ENCODE measurements around the gene HLCS.
A peak's percentile ranks its signal among the peaks of the same experiment; 100 is the strongest.
"Not testable (repeated sequence)": the region's sequence is repeated elsewhere in the genome, so short reads cannot be mapped to it uniquely, and the experiment has no call there.

The HLCS gene

GRCh38 chr21:36966066-36966820, at the start of gene HLCS:
HLCS (minus strand) TSS chr21:36966669; CDS start chr21:36966638, 31 bp downstream.
- peaks cover 6% of the 10 kb centered on the region for H3K36me3 Mint-ChIP-seq
- H3K27me3 Mint-ChIP-seq: peaks cover 2% of the 10 kb centered on the region
- peak within 1 kb of the TSS; percentile 78 for H3K4me3 Mint-ChIP-seq
- peak within 1 kb of the TSS; percentile 76 for H3K27ac Mint-ChIP-seq
- DNase-seq: peak; percentile 79
- no peaks in the 10 kb centered on the region for H3K9me3 Mint-ChIP-seq
- CTCF ChIA-PET: interaction anchor here (0.7 to 2.3 kb wide), 8 partner anchors 11 to 706 kb away, joined by 3 to 12 read pairs (median 4); no protein-coding TSS in a partner anchor
- peaks cover 20% of the 10 kb centered on the region for H3K4me1 Mint-ChIP-seq

DNA sequence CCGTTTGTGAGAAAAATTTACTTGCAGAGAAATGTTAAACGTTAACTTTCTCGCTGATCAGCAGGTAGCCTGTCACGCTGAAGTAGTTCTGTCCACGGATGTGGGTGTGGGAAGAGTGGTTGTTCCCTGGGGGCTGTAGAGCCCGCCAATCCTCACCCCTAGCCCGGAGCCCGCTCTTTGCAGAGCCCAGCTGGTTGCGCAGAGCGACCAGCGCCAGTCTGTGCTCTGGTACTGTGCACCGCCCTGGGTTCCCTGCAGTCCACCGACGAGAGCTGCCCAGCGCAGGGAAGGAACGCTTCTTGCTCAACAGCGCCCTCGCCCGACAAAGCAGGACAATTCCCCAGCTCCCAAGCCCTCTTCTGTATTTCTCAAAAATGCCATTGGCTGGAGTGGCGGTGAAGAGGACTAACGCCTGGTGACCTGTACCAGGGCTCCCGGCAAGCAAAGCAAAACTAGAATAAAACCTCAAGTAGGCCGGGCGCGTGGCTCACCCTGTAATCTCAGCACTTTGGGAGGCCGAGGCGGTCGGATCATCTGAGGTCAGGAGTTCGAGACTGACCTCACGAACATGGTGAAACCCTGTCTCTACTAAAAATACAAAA, 43.4 kb upstream of the HLCS start:
- Mint-ChIP-seq H3K9me3 (no peaks in the 10 kb centered on the region), H3K36me3 (no peaks in the 10 kb centered on the region), H3K27ac (no peak overlapping the region), H3K4me3 (peak overlapping the region; percentile 41), H3K4me1 (peaks cover 20% of the 10 kb centered on the region), H3K27me3 (peaks cover 80% of the 10 kb centered on the region)
- CTCF ChIA-PET: interaction anchor here (0.6 to 2.6 kb wide), 25 partner anchors 8 to 504 kb away, joined by 3 to 18 read pairs (median 4); partner anchors contain the start of gene HLCS
- DNase-seq: peak; percentile 86

DNA sequence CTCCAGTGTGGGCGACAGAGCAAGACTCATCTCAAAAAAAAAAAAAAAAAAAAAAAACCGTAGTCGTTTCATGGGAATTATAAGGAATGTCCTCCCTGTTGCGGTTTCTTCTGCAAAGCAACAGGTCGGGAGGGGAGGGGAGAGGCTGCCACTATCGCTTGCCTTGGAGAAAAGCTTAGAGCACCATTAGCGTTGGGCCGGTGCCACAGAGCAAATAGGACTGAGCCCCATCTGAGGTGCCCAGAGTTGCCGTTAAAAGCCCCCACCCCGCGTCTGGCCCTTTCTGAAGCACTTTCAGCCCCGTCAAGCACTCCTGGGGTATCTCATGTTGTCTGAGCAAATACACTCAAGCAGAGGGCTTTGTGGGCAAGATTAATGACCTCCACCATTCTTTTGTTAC, 42.3 kb upstream of the HLCS start:
- H3K27me3 Mint-ChIP-seq: peaks cover 83% of the 10 kb centered on the region

GRCh38 chr21:37006486-37007291, 40.2 kb upstream of the HLCS start, which contains the start of gene RIPPLY3:
RIPPLY3 (plus strand) TSS chr21:37006702; CDS start chr21:37006773, 71 bp downstream.
- peaks cover 78% of the 10 kb centered on the region for H3K27me3 Mint-ChIP-seq
- peaks cover 23% of the 10 kb centered on the region for H3K4me1 Mint-ChIP-seq
- H3K9me3 Mint-ChIP-seq: no peaks in the 10 kb centered on the region
- CTCF ChIA-PET: interaction anchor here (1.0 to 3.4 kb wide), 3 partner anchors 16 to 66 kb away, joined by 3 to 21 read pairs (median 4); no protein-coding TSS in a partner anchor
- H3K27ac Mint-ChIP-seq: no peak within 1 kb of the TSS
- DNase-seq: peak; percentile 45
- H3K36me3 Mint-ChIP-seq: no peaks in the 10 kb centered on the region
- peak within 1 kb of the TSS; percentile 69 for H3K4me3 Mint-ChIP-seq

More for the DNA sequence above, 42.3 kb upstream of the HLCS start:
- Mint-ChIP-seq H3K9me3 (no peaks in the 10 kb centered on the region), H3K27ac (no peak overlapping the region), H3K4me1 (peaks cover 20% of the 10 kb centered on the region), H3K4me3 (no peak overlapping the region), H3K36me3 (no peaks in the 10 kb centered on the region)
- CTCF ChIA-PET: interaction anchor here (3.4 kb wide), 1 partner anchor 18 kb away, joined by 21 read pairs; no protein-coding TSS in a partner anchor
- no peak for DNase-seq

- Mint-ChIP-seq H3K4me1 (peaks cover 29% of the 10 kb centered on the region), H3K36me3 (no peaks in the 10 kb centered on the region), H3K27me3 (peaks cover 70% of the 10 kb centered on the region), H3K27ac (no peak overlapping the region), H3K9me3 (no peaks in the 10 kb centered on the region), H3K4me3 (peak overlapping the region; percentile 43)
- no peak for DNase-seq
- CTCF ChIA-PET: interaction anchor here (1.0 to 3.4 kb wide), 3 partner anchors 15 to 65 kb away, joined by 3 to 21 read pairs (median 4); no protein-coding TSS in a partner anchor
Observed at GRCh38 chr21:37005548-37006485, 39.3 kb upstream of the HLCS start.

DNA sequence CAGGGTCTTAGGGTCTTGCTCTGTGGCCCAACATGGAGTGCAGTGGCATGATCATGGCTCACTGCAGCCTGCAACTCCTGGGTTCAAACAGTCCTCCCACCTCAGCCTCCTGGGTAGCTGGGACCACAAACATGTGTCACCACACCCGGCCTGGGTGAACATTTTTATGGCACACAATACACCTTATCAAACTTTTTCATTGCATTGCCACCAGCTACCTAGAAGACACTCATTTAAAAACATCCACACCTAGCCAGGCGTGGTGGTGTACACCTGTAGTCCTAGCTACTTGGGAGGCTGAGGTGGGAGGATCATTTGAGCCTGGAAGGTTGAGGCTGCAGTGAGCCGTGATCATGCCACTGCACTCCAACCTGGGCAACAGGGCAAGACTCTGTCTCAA, 37.4 kb upstream of the HLCS start:
- H3K27ac Mint-ChIP-seq, CTCF ChIA-PET: not testable (repeated sequence)
- peaks cover 56% of the 10 kb centered on the region for H3K27me3 Mint-ChIP-seq

DNA sequence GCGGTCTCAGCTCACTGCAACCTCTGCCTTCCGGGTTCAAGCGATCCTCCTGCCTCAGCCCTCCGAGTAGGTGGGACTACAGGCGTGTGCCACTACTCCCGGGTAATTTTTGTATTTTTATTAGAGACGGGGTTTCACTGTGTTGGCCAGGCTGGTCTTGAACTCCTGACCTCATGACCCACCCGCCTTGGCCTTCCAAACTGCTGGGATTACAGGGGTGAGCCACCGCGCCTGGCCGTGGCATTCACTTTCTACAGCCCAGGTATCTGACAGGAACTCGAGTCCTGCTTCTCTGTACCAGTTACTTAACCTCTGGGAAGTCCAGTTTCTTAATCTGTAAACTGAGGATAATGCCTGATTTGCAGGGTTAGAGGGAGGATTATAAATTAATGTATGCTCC, 36.4 kb upstream of the HLCS start:
- Mint-ChIP-seq H3K4me1 (peaks cover 19% of the 10 kb centered on the region), H3K27me3 (peaks cover 48% of the 10 kb centered on the region)
- H3K9me3 Mint-ChIP-seq, DNase-seq, H3K27ac Mint-ChIP-seq, H3K4me3 Mint-ChIP-seq, H3K36me3 Mint-ChIP-seq: not testable (repeated sequence)
- CTCF ChIA-PET: interaction anchor here (0.7 kb wide), 1 partner anchor 533 kb away, joined by 4 read pairs; no protein-coding TSS in a partner anchor

More for the DNA sequence above, 37.4 kb upstream of the HLCS start:
- H3K36me3 Mint-ChIP-seq, H3K9me3 Mint-ChIP-seq, DNase-seq, H3K4me3 Mint-ChIP-seq: not testable (repeated sequence)
- peaks cover 20% of the 10 kb centered on the region for H3K4me1 Mint-ChIP-seq

DNA sequence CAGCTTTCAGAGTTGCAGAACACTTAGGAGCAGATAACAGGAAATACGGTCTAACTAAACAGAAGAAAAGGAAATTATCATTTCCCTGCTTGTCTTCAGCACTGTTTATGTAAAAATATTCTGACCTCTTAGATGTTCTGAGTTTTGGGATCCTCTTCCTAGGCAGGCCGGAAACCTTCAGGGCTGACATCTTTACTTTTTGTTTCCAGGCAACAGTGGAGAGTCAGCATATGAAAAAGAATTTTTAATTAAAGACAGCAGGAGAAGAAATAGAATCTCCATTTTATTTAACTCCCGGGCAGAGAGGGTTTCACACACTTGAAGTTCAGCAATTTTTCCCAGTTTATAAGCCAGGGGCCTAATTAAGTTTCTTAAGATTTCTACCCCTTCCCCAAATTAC, 35.0 kb upstream of the HLCS start:
- Mint-ChIP-seq H3K4me1 (peaks cover 12% of the 10 kb centered on the region), H3K36me3 (no peaks in the 10 kb centered on the region), H3K4me3 (no peak overlapping the region), H3K27me3 (peaks cover 44% of the 10 kb centered on the region), H3K27ac (no peak overlapping the region), H3K9me3 (no peaks in the 10 kb centered on the region)
- no peak for DNase-seq
- CTCF ChIA-PET: interaction anchor here (0.7 to 1.0 kb wide), 3 partner anchors 9 to 650 kb away, joined by 3 read pairs; no protein-coding TSS in a partner anchor

- Mint-ChIP-seq H3K27me3 (peaks cover 38% of the 10 kb centered on the region), H3K27ac (no peak overlapping the region), H3K4me3 (no peak overlapping the region), H3K4me1 (peaks cover 12% of the 10 kb centered on the region), H3K9me3 (no peaks in the 10 kb centered on the region), H3K36me3 (no peaks in the 10 kb centered on the region)
- CTCF ChIA-PET: interaction anchor here (2.3 kb wide), 1 partner anchor 10 kb away, joined by 10 read pairs; no protein-coding TSS in a partner anchor
- no peak for DNase-seq
Observed at GRCh38 chr21:37000381-37000780, 33.9 kb upstream of the HLCS start.

DNA sequence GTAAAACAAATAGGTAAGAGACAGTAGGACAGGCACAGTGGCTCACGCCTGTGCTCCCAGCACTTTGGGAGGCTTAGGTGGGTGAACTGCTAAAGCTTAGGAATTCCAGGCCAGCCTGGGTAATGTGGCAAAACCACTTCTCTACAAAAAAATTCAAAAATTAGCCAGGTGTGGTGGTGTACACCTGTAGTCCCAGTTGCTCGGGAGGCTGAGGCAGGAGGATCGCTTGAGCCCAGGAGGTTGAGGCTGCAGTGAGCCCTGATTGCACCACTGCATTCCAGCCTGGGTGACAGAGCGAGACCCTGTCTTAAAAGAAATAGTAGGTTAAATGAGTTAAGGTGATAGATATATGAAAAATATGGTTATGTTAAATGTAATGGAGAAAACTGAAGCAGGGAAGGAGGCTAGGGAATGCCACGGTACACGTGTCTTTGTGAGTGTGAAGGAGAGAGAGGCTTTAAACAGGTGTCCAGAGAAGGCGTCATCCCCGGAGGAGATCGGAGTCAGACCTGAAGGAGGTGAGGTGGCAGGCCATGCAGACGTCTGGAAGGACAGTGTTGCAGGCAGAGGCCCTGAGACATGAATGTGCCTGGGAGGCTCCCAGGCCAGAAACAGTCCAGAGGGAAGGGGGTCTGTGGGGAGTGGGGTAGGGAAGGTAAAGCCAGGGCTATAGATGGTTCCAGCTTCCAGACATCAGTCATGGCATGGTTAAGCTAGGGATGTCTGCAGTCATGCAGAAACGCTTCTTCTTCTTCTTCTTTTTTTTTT, 32.8 kb upstream of the HLCS start:
- H3K9me3 Mint-ChIP-seq: no peaks in the 10 kb centered on the region
- peaks cover 19% of the 10 kb centered on the region for H3K4me1 Mint-ChIP-seq

DNA sequence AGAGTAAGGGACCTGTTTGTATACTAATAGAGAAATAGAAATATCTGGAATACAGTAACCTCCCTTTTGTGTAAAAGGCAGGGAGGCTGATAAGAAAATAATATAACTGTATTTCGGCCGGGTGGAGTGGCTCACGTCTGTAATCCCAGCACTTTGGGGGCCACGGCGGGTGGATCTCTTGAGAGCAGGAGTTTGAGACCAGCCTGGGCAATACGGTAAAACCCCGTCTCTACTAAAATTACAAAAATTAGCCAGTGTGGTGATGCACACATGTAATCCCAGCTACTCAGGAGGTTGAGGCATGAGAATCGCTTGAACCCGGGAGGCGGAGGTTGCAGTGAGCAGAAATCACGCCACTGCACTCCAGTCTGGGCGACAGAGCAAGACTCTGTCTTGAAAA, 28.8 kb upstream of the HLCS start:
- H3K27ac Mint-ChIP-seq, DNase-seq, H3K9me3 Mint-ChIP-seq, CTCF ChIA-PET, H3K36me3 Mint-ChIP-seq, H3K4me3 Mint-ChIP-seq: not testable (repeated sequence)
- Mint-ChIP-seq H3K27me3 (peaks cover 29% of the 10 kb centered on the region), H3K4me1 (peaks cover 15% of the 10 kb centered on the region)

More for the DNA sequence above, 32.8 kb upstream of the HLCS start:
- DNase-seq: no peak
- Mint-ChIP-seq H3K36me3 (no peaks in the 10 kb centered on the region), H3K27ac (no peak overlapping the region), H3K4me3 (no peak overlapping the region), H3K27me3 (peaks cover 32% of the 10 kb centered on the region)
- CTCF ChIA-PET: interaction anchor here (2.3 kb wide), 1 partner anchor 9 kb away, joined by 10 read pairs; no protein-coding TSS in a partner anchor

GRCh38 chr21:36994501-36995158, 28.2 kb upstream of the HLCS start:
- peak; percentile 56 for DNase-seq
- Mint-ChIP-seq H3K4me3 (no peak overlapping the region), H3K27me3 (peaks cover 27% of the 10 kb centered on the region), H3K36me3 (no peaks in the 10 kb centered on the region), H3K27ac (peak overlapping the region; percentile 42), H3K9me3 (no peaks in the 10 kb centered on the region), H3K4me1 (peaks cover 16% of the 10 kb centered on the region)
- CTCF ChIA-PET: no interaction called here
